ENCODE measurements around the gene PGR. TPM values are rescaled to one million over a fixed set of nuclear protein-coding genes. Genes with fewer than 3 reads are reported as not detected.

PGR gene
- total and polyA plus RNA-seq, 2 of the 8 experiments (the other 6 are each of a cell fraction or from before 2014, with no cell fraction given) = 0.03 to 0.35 TPM

GRCh38 chr11:101169944-101170343 lies 40.3 kb upstream of the PGR start:
- no peaks in the 10 kb centered on the region for H4K20me1 ChIP-seq (replicated peaks in 1 of 2; ENCODE audit: control insufficient read depth in 1 of 2, insufficient read depth in 2 of 2, low read length in 2 of 2)
- POLR2A ChIA-PET (ENCODE audit: partially characterized antibody) = no interaction called here
- H3K27ac ChIP-seq (ENCODE audit: low read depth, low read length) = no peak overlapping the region
- H3K9ac ChIP-seq (replicated peaks in 1 of 4; ENCODE audit: extremely low read depth in 1 of 4, low read depth in 3 of 4, low read length in 3 of 4) = no peak overlapping the region
- H3K56ac ChIP-seq (replicated peaks; ENCODE audit: insufficient read length, low read depth, low read length) = no peak overlapping the region
- H4K91ac ChIP-seq (replicated peaks; ENCODE audit: insufficient read length, low read length) = no peak overlapping the region
- H3K4me3 ChIP-seq (ENCODE audit: extremely low read depth in 1 of 4, insufficient read depth in 2 of 4, low read depth in 3 of 4, low read length in 4 of 4) = no peak overlapping the region
- no peak for FAIRE-seq
- no peak overlapping the region for H2BK20ac ChIP-seq (ENCODE audit: low read length)
- no peak overlapping the region for H2BK120ac ChIP-seq (replicated peaks; ENCODE audit: low read depth, low read length)
- no peaks in the 10 kb centered on the region for H3K4me1 ChIP-seq (replicated peaks in 1 of 4; ENCODE audit: control insufficient read depth in 3 of 4, insufficient read depth in 4 of 4, low read length in 3 of 4)
- no peak overlapping the region for H2BK15ac ChIP-seq (ENCODE audit: low read length)
- no peak overlapping the region for H3K4ac ChIP-seq (replicated peaks; ENCODE audit: insufficient read length, low read depth, low read length)
- H3K18ac ChIP-seq (ENCODE audit: extremely low read depth, low read length) = no peak overlapping the region
- DNase-seq (ENCODE audit: low read depth in 1 of 2, low spot score in 2 of 2) = no peak
- no peaks in the 10 kb centered on the region for H3K79me1 ChIP-seq (ENCODE audit: low read depth, low read length)
- WGBS, 2 experiments (ENCODE audit: extremely low coverage in 1 of 2, insufficient coverage in 1 of 2, insufficient read length in 1 of 2, insufficient replicate concordance in 2 of 2, low coverage in 1 of 2, low lambda C conversion rate in 2 of 2, missing lambda C conversion rate in 1 of 2) = 86% methylated on average over 2 of the region's 2 CpGs; no CpG with 5 or more reads in 1 of the 2 experiments
- H2AK5ac ChIP-seq (ENCODE audit: low read depth, low read length) = no peak overlapping the region
- H3K27me3 ChIP-seq (replicated peaks in 1 of 4; ENCODE audit: control insufficient read depth in 3 of 4, extremely low read depth in 1 of 4, insufficient read depth in 3 of 4, low read length in 3 of 4) = no peaks in the 10 kb centered on the region
- H3K9me3 ChIP-seq (ENCODE audit: insufficient read depth in 2 of 2, low read depth in 1 of 2, low read length in 1 of 2) = no peaks in the 10 kb centered on the region
- no peak overlapping the region for H3K23ac ChIP-seq (ENCODE audit: insufficient read length)
- H2AFZ ChIP-seq (ENCODE audit: low read length) = no peak overlapping the region
- no peak overlapping the region for H4K8ac ChIP-seq (ENCODE audit: extremely low read depth, insufficient read depth, low read length)
- H4K5ac ChIP-seq (ENCODE audit: insufficient read length, low read depth, low read length) = no peak overlapping the region
- CTCF ChIA-PET (ENCODE audit: partially characterized antibody) = interaction anchor here (1.0 kb wide), 1 partner anchor 138 kb away, joined by 3 read pairs; no protein-coding TSS in a partner anchor
- no peak overlapping the region for H3K14ac ChIP-seq (ENCODE audit: insufficient read length)
- no peaks in the 10 kb centered on the region for H3K79me2 ChIP-seq (ENCODE audit: control insufficient read depth in 1 of 2, insufficient read depth in 2 of 2, low read length in 2 of 2)
- no peaks in the 10 kb centered on the region for H3K23me2 ChIP-seq (ENCODE audit: low read depth, low read length)
- H2BK12ac ChIP-seq (ENCODE audit: low read depth, low read length) = no peak overlapping the region
- H3K4me2 ChIP-seq (ENCODE audit: insufficient read depth in 1 of 2, low read depth in 2 of 2, low read length in 2 of 2) = no peak overlapping the region
- H2BK5ac ChIP-seq (ENCODE audit: low read depth, low read length) = no peak overlapping the region
- no peaks in the 10 kb centered on the region for H3K36me3 ChIP-seq (ENCODE audit: control insufficient read depth in 2 of 4, insufficient read depth in 4 of 4, low read length in 3 of 4)
- TF ChIP-seq E2F6 (IDR thresholded peaks at IDR 0.05) (no peak), POU5F1 (IDR thresholded peaks at IDR 0.05; ENCODE audit: low read depth, low read length) (no peak), TBP (IDR thresholded peaks at IDR 0.05; ENCODE audit: low read depth, low read length) (no peak), TAF1 (IDR thresholded peaks at IDR 0.05; ENCODE audit: low read depth, low read length) (no peak), BRCA1 (IDR thresholded peaks at IDR 0.05; ENCODE audit: low read depth, low read length) (no peak), RAD21 (IDR thresholded peaks at IDR 0.05 in 1 of 2, conservative IDR thresholded peaks at IDR 0.05 in 1 of 2; ENCODE audit: low read depth in 2 of 2, low read length in 2 of 2) (no peak), SP4 (IDR thresholded peaks at IDR 0.05; ENCODE audit: low read length) (no peak), RXRA (IDR thresholded peaks at IDR 0.05; ENCODE audit: insufficient read depth, low read depth, low read length) (no peak), CTBP2 (IDR thresholded peaks at IDR 0.05; ENCODE audit: borderline replicate concordance, insufficient read depth, insufficient read length, low read length) (no peak), ATF3 (IDR thresholded peaks at IDR 0.05; ENCODE audit: insufficient read depth, low read depth, low read length) (no peak), NRF1 (IDR thresholded peaks at IDR 0.05; ENCODE audit: low read depth, low read length) (no peak), HDAC2 (IDR thresholded peaks at IDR 0.05; ENCODE audit: borderline replicate concordance in 1 of 2, low read depth in 2 of 2, low read length in 2 of 2) (no peak), MAX (IDR thresholded peaks at IDR 0.05) (no peak)
